Kidney (tissue), 14 donors: ENCODE results near the gene ARID5B. TPM values are rescaled to one million over a fixed set of nuclear protein-coding genes. Genes with fewer than 3 reads are reported as not detected.

ENCODE experiments used
- DNase-seq, 5 donors: peaks; one replicate each; pipeline ENCODE4 v3.0.0-alpha.2; 2013 to 2020
- FAIRE-seq: peaks from 2 replicates; lab custom pipeline; 2012; peaks lifted over from hg19 to GRCh38; lab: Jason Lieb, UNC
- H3K27ac ChIP-seq, 2 donors: one replicate each; pipeline ENCODE4 v1.7.0; 2013; ENCODE audit warnings: low read depth in 2 of 2, low read length in 2 of 2, inconsistent platforms in 1 of 2
- H3K27me3 ChIP-seq: one replicate; pipeline ENCODE4 v1.7.1; 2013; ENCODE audit warnings: low read length, inconsistent platforms; ENCODE audit not compliant: control insufficient read depth, insufficient read depth
- H3K36me3 ChIP-seq, 3 donors: one replicate each; pipeline versions ENCODE4 v1.7.0 to v1.7.1; 2013; ENCODE audit warnings: low read length in 3 of 3, control low read depth in 1 of 3, inconsistent platforms in 1 of 3; ENCODE audit not compliant: insufficient read depth in 3 of 3, control insufficient read depth in 2 of 3
- H3K4me1 ChIP-seq, 3 donors: one replicate each; pipeline versions ENCODE4 v1.7.0 to v1.7.1; 2013; ENCODE audit warnings: low read length in 3 of 3, inconsistent platforms in 1 of 3, low read depth in 1 of 3; ENCODE audit not compliant: control insufficient read depth in 2 of 3, insufficient read depth in 2 of 3
- H3K4me3 ChIP-seq, 3 donors: one replicate each; pipeline versions ENCODE4 v1.7.0 to v1.8.1; 2013; ENCODE audit warnings: low read length in 3 of 3, control low read depth in 1 of 3, inconsistent platforms in 1 of 3
- H3K9ac ChIP-seq, 3 donors: one replicate each; pipeline versions ENCODE4 v1.7.0 to v1.7.1; 2013; ENCODE audit warnings: low read length in 3 of 3, control low read depth in 1 of 3, inconsistent platforms in 1 of 3
- H3K9me3 ChIP-seq, 3 donors: one replicate each; pipeline versions ENCODE4 v1.7.0 to v1.7.1; 2013; ENCODE audit warnings: low read length in 3 of 3, control low read depth in 1 of 3, inconsistent platforms in 1 of 3; ENCODE audit not compliant: control insufficient read depth in 2 of 3, insufficient read depth in 1 of 3
- CTCF ChIP-seq: IDR thresholded peaks from 3 replicates; pipeline ENCODE4 v1.5.1; 2012; ENCODE audit warnings: mild to moderate bottlenecking, moderate library complexity, borderline replicate concordance; ENCODE audit not compliant: insufficient read depth; ENCODE audit errors: extremely low read depth
- intact Hi-C: fragments of 100-400 bp; cut with DNase I; formaldehyde crosslinking; loops from one replicate; pipeline ENCODE4 v1.11.1; 2022
- polyA plus RNA-seq: library from polyadenylated mRNA; stranded (reverse); fragments of 350-450 nt; fragmentation: Illumina TruSeq; extraction: RNeasy Lipid Tissue Mini Kit (QIAGEN cat#74804); gene quantifications from one replicate; pipeline ENCODE4 v1.2.3, GENCODE V29; 2014; ENCODE audit warnings: low read depth, low replicate concordance; ENCODE audit not compliant: insufficient read depth
- total RNA-seq: library from RNA; stranded (reverse); fragmentation: NEBNext Ultra II Directional; extraction: Animal tissue kit (Norgen Biotek cat#: 25700); gene quantifications from one replicate; pipeline ENCODE4 v1.2.1, GENCODE V29; 2021
- donor health status: control.
- donor health status: control.
- donor health status: control.
- donor health status: control.
- donor health status: control.
- donor health status: DM: yes; HTN: yes; CAD: no.
- donor health status: Normal renal cell carcinoma (clear cell type).

Gene ARID5B
- total and polyA plus RNA-seq, 2 donors from 2014 or later, result 8.6 to 77.9 TPM

DNA sequence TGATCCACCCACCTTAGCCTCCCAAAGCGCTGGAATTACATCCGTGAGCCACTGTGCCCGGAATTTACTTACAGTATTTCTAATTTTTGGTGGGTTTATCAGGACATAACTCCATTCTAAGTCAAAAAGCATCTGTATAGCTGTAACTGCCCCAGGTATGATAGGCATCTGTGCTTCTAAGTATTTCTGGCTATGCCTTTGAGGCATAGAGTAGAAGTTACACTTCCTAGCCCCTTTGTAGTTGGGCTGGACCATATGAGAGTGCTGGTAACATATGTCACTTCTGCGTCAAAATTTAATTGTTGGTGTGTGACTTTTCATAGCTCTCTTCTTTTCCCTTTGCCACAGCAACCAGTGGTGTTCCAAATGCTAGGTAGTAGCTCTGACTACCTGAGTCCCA, 213.8 kb downstream of the ARID5B start:
- no peaks in the 10 kb centered on the region for H3K27me3 ChIP-seq
- no peaks in the 10 kb centered on the region for H3K36me3 ChIP-seq
- no peak overlapping the region for H3K27ac ChIP-seq
- TF ChIP-seq CTCF, result no peak
- H3K4me1 ChIP-seq, result no peaks in the 10 kb centered on the region
- FAIRE-seq (no peak), DNase-seq (no peak)
- intact Hi-C loops, result no loop called here
- H3K4me3 ChIP-seq, result no peak overlapping the region
- no peaks in the 10 kb centered on the region for H3K9me3 ChIP-seq
- H3K9ac ChIP-seq, result no peak overlapping the region

- no peak for TF ChIP-seq CTCF
- Histone ChIP-seq H3K9me3 (no peaks in the 10 kb centered on the region), H3K4me3 (no peak overlapping the region), H3K4me1 (no peaks in the 10 kb centered on the region), H3K27me3 (no peaks in the 10 kb centered on the region), H3K27ac (no peak overlapping the region), H3K36me3 (no peaks in the 10 kb centered on the region), H3K9ac (no peak overlapping the region)
- FAIRE-seq (no peak), DNase-seq (no peak)
- intact Hi-C loops, result no loop called here
Observed at GRCh38 chr10:62115842-62116241, 214.3 kb downstream of the ARID5B start.

- Histone ChIP-seq H3K9me3 (no peaks in the 10 kb centered on the region), H3K36me3 (no peaks in the 10 kb centered on the region), H3K9ac (no peak overlapping the region), H3K27ac (no peak overlapping the region), H3K4me3 (no peak overlapping the region), H3K27me3 (no peaks in the 10 kb centered on the region), H3K4me1 (no peaks in the 10 kb centered on the region)
- no peak for TF ChIP-seq CTCF
- no peak for DNase-seq
- no peak for FAIRE-seq
- intact Hi-C loops, result no loop called here
Observed at GRCh38 chr10:62116896-62117295, 215.4 kb downstream of the ARID5B start.

DNA sequence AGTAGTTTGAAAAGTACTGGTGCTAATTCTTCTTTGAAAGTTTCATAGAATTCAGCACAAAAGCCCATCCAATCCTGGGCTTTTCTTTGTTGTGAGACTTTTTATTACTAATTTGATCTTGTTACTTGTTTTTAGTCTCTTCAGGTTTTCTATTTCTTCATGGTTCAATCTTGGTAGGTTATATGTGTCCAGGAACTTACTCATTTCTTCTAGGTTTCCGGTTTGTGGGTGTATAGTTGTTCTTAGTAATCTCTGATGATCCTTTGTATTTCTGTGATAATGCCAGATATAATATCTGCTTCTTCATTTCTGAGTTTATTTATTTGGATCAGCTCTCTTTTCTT, 219.7 kb downstream of the ARID5B start:
- Histone ChIP-seq H3K4me1 (no peaks in the 10 kb centered on the region), H3K9ac (no peak overlapping the region), H3K4me3 (no peak overlapping the region), H3K27ac (no peak overlapping the region), H3K9me3 (peaks cover 0 to 4% (median 0%) of the 10 kb centered on the region in 3 donors), H3K36me3 (no peaks in the 10 kb centered on the region), H3K27me3 (no peaks in the 10 kb centered on the region)
- no peak for DNase-seq
- no peak for FAIRE-seq
- no peak for TF ChIP-seq CTCF
- intact Hi-C loops, result no loop called here
